RPMI8226 (cell line): Measurements from ENCODE around the gene SLC6A9.

Source experiments
- DNase-seq: peaks from one replicate; pipeline ENCODE4 v3.0.0-alpha.2; 2015

Gene SLC6A9

DNA sequence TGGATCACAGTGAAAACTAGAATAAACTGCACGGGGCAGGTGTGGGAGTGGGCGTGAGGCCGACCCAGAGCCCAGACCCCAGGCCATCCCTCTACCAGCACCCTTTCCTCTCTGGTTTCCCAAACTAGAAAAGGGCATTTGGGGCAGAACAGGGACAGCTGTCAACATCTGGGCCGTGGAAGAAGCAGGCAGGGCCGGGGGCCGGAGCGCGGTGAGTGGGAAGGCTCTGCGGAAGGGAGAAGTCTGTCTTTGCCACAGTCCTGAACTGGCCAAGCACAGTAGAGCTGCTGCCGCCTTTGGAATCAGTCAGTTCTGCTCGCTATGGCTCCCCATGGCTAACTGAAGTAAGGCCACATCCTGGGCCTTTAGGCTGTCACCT lies 33.3 kb downstream of the SLC6A9 start:
- DNase-seq: no peak

DNA sequence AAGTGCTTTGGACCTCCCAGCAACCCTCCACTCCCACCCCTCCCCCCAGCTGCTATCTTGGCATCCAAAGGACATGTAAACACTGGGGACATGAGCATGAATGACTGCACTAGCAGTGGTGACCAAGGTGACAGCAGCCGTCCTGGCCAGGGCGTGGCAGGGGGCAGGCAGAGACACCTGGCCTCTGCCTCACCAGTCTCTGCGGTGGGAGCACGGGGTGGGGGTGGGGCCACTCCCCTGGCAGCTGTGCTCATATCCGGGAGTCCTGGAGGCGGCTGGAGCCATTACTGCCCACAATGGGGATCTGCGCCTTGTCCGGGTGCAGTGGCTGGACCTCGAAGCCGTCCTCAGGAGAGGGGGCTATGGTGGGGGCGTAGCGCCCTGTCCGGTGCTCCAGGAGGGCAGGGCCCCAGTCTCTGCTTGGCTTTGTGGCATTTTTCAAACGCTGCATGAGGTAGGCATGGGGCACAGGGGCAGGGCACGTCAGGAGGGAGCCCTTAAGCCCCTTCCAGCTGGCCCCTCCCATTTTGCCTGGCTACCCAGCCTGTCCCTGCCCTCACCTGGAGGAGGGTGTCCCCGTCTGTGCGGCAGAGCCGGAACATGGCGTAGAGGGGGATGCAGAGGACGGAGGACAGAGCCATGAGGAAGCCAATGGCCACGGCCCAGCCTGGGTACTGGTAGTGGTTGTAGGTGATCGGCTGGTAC lies 33.8 kb downstream of the SLC6A9 start:
- peak; percentile 38 for DNase-seq

DNA sequence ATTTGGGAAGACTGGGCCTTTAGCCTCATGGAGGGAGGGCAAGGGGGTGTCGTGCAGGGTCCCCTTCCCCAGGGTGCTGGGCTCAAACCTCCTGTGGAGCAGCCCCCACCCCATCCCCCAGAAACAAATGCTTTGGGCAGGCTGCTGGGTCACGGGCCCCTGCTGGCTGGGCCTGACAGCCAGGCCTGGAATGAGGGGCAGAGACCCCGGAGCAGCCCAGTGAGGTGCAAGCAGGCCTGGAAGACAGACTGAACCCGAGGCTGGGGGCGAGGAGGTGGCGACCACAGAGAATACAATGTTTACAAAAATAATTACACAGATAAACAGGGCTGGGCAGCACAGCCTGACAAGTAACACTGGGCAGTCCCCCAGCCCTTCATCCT lies 34.5 kb downstream of the SLC6A9 start:
- DNase-seq: no peak

DNA sequence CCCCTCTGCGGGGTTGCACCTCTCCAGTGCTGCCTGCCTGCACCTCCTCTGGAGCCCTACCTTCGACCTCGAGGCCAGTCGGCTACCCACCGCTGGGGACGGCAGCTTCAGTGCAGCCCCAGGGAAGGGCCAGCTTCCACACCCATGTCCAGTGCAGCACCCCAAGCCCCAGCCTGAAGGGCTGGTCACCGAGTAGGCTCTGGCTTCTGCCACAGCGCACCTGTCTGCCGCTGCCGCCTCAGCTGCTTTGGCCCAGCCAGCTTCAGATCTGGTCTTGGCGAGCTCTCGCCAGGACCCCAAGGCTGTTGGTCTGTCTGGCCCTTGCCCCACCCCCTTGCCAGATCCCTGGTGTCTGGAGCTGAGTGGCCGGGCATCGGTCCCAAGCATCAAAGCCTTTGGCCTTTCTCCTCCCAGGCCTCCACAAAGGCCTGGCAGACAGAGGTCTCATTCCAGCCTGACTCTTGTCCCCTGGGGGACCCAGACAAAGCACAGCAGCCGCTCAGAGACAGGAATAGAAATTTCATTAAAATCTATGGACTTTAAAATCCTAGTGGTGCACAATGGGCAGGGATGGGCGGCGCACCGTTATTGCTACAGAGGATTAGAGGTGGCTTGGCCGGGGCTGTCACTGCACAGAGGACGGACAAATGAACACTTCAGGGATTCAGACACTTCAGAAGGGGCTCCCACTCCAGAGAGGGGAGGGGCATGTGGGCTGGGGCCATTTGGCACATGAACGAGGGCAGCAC lies 35.1 kb downstream of the SLC6A9 start:
- no peak for DNase-seq

DNA sequence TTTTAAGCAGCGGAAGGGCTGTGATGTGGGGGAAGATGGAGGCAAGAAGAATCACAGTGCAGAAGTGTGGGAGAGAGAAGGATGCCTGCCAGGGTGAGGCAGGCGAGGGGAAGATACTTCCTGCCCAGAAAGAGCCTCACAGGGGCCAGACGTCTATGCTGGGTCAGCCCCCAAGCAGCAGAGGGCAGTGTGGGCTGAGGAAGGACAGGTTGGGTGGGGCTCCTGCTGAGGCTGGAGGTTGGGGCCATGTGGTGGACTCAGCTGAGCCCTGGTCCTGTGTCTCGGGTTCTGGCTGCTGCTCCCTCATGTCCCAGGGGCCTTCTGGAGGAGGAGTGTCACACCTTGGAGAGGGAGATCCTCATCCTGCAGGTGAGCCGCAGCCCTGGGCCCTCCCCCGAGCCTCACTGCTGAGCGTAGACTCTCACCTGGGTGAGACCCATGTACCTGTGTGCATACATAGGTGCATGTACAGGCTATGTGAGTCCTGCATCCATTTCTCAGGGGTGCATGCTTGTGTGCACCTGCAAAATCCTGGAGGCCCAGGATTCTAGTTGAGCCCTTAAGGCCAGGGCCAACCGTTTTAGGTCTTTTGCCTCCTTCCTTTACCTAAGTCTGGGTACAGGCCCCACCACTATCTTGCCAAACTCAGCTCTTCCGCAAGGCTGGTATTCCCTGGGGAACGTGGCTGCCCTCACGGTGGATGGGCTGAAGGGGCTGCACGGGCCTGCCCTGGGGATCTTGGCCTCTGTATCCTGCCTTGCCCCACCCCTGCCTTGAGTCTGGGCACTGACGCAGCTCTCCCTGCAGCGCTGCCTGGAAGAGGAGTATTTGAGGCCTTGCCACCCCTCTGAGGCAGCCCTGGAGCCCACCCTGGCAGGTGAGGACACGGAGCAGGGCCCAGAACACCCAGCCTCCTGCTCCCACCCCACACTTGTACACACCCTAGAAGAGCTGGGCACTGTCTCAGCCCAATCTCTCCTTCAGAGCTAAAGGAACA lies 36.2 kb downstream of the SLC6A9 start:
- DNase-seq: peak; percentile 69

DNA sequence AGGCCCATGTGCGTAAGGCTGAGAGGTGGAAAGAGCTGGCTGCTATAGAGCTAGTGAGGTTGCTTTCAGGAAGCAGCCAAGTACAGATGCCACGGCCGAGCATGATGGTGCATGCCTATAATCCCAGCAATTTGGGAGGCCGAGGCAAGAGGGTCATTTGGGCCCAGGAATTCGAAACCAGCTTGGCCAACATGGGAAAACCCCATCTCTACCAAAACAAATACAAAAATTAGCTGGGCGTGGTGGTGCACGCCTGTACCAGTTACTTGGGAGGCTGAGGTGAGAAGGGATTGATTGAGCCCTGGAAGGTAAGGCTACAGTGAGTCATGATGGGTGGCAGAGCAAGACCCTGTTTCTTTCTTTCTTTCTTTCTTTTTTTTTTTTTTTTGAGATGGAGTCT lies 37.2 kb downstream of the SLC6A9 start:
- no peak for DNase-seq

DNA sequence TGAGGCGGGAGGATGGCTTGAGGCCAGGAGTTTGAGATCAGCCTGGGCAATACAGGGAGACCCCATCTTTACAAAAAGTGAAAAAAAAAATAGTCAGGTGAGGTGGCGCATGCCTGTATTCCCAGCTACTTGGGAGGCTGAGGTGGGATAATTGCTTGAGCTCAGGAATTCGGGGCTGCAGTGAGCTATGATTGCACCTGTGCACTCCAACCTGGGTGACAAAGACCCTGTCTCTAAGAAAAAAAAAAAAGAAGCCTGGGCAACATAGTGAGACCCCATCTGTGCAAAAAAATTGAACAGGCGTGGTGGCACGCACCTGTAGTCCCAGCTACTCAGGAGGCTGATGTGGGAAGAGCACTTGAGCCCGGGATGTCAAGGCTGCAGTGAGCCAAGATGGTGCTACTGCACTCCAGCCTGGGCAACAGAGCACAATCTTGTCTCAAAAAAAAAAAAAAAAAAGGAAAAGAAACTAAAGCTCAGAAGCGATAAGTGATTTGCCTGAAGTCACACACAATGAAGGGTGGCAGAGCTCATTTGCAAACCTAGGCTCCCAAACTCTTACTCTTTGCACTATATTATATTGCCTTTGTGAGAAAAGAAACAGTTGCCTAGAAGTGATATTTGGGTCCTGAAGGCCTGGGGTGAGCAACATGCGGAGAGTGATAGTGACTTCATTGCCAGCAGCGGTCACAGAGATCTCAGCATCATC lies 37.9 kb downstream of the SLC6A9 start:
- DNase-seq: no peak

DNA sequence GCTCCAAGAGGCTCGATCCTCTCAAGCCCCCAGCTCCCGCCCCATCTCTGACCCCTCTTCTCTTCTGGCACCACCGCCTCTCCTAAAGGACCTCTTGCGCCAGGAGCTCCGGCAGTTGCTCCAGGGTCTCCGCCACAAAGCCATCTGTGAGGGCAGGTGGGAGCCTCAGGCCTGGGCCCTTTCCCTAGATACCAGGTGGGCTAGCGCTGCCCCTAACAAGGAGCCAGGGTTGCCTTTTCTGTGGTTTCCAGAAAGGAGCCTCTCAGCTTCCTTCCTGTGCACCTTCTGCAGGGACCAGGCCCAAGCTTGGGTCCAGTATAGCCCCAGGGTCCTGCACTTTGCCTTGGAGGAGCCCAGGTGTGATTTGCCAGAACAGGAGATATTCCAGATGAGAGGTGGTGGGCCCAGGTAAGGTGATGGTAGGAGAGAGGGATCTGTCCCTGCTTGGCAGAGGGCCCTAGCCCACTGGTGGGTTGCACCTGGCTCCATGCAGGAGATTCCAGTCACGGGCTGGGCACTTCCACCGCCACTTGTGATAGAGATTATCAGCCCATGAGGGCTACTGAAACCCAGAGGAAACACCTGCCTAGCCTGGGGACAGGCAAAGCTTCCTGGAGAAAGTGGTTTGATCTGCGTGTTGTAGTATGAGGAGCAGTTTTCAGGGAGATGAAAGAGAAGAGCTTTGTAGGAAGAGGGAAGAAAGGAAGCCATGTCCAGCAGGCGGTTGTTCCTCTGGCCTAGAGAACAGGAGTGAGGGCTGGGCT lies 38.8 kb downstream of the SLC6A9 start:
- DNase-seq: peak; percentile 54

DNA sequence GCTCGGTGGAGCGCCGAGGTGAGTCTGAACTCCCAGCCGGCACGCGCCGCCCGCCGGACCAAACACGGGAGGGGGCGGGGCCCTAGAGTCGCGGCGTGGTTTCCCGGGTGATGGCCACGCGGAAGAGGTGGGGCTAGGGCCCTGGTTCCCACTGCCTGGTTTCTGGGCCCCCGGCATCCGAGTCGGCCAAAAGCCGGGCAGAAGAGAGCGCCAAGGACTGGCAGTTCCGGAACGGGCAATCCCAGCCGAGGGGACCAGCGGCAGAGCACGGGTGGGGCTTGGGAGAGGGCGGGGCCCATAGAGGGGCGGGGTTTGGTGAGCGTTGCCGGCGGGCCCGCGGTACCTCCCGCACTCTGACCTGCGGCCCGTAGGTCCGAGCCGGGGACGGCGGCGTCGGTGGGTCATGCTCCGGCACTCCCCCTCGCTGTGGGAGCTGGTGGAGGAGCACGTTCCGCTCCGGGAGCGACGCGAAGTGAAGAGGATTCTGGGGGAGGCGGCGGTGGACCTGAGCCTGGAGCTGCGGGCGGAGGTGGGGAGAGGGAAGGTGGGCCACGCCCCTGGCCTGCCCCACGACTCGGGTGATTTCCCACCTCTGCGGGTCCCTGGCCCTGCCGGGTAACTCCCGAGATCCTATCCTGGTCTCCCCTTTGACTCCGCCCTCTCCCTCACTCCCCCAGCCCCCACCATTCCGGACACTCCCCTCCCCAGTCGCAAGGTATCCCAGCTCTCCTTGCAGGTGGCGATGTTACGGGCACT lies 39.6 kb downstream of the SLC6A9 start, which contains the start of gene CCDC24:
Gene CCDC24 (plus strand): TSS at position 124 of the 756 bp plus-strand sequence. CDS start 280 bp downstream, at position 404.
- peak; percentile 91 for DNase-seq

DNA sequence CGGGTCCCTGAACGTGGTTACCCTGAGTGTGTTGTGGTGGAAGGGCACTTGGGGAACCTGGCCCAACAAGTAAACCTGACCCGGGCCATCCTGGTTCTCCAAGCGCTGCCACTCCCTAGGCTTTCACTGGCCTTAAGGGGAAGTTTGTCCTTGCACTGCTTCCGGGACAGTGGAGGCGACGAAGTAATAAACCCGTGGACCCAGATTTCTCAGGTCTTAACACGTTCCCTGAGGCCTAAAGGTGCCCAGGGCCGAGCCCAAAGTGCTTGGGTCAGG lies 40.1 kb downstream of the SLC6A9 start:
- no peak for DNase-seq

DNA sequence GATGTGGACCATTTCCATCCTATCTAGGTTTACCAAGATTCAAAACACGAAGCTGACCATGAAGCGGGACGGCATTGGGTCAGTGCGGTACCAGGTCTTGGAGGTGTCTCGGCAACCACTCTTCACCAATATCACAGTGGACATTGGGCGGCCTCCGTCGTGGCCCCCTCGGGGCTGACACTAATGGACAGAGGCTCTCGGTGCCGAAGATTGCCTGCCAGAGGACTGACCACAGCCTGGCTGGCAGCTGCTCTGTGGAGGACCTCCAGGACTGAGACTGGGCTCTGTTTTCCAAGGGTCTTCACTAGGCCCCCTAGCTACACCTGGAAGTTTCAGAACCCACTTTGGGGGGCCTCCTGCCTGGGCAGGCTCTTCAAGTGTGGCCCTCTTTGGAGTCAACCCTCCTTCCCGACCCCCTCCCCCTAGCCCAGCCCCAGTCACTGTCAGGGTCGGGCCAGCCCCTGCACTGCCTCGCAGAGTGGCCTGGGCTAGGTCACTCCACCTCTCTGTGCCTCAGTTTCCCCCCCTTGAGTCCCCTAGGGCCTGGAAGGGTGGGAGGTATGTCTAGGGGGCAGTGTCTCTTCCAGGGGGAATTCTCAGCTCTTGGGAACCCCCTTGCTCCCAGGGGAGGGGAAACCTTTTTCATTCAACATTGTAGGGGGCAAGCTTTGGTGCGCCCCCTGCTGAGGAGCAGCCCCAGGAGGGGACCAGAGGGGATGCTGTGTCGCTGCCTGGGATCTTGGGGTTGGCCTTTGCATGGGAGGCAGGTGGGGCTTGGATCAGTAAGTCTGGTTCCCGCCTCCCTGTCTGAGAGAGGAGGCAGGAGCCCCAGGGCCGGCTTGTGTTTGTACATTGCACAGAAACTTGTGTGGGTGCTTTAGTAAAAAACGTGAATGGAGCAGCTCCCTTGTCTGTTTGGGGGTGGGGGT lies 40.7 kb downstream of the SLC6A9 start:
- DNase-seq: peak; percentile 18

DNA sequence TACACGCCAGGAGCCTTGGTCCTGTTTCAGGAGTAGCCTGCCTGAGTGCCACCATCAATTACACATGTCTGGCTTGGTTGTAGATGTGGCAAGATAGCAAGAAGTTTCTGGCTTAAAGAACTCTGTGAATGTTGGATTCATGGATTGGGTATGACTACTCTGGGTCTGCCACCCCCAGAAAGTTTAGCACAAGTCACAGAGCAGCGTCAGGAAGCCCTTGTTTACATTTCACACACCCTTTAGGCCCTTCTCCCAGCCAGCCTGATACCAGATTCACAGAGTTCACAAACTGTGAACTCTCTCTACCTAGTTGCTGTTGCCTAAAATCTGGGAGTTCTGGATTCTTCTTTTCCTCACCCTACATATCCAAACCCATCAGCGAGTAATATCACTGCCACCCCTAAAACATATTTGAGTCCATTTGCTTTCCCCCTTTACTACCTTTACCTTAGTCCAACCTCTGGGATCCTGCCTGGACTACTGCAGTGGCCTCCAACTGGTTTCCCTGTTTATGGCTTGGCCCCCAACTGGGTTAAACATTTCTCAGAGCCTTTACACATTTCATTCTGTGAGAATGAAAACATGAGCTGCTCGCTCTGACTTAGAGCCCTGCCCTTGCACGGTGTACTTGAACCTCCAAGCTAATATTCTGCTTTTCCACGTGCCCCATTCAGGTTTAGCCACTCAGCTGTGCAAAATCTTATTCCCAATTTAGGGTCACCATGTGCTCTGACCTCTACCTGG lies 43.9 kb downstream of the SLC6A9 start:
- DNase-seq: no peak

DNA sequence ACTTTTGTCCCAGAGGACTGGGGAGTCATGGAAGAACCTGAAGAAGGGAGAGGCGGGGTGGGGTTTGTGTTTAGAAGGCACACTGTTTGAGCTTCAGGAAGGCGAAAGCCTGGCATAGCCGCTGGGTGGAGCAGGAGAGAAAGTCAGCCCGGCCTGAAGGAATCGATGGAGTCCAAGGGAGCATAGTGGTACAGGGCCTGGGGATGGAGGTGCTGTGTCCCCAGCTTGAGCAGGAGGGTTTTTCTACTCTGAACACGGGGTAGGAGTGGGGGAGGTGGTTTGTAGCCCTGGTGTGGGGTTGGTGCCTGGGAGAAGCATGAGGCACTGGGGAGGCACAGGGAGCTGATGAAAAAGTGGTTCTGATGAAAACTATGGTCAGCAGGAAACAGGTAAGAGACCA lies 44.5 kb downstream of the SLC6A9 start:
- DNase-seq: no peak

DNA sequence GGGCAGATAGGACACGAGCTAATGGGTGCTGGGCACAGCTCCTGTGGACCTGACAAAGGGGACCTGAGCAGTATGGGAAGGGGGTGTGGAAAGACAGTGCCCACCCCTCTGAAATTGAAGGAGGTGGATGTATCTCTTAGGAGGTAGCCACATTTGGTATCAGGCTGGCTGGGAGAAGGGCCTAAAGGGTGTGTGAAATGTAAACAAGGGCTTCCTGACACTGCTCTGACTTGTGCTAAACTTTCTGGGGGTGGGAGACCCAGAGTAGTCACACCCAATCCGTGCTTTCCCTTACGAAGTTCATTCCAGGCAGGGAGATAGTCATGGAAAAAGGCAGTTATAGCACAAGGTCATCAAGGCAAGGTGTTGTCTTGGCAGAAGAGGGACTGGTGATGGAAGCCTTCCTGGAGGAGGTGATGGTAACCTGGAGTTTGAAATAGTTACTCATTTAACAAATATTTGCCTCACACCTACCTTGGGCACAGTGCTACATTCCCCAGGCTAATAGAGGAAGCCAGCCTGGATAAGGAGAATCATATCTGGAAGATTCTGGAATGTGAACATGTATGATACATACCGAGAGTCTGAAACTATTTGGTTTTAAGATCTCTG lies 45.2 kb downstream of the SLC6A9 start:
- DNase-seq: no peak

DNA sequence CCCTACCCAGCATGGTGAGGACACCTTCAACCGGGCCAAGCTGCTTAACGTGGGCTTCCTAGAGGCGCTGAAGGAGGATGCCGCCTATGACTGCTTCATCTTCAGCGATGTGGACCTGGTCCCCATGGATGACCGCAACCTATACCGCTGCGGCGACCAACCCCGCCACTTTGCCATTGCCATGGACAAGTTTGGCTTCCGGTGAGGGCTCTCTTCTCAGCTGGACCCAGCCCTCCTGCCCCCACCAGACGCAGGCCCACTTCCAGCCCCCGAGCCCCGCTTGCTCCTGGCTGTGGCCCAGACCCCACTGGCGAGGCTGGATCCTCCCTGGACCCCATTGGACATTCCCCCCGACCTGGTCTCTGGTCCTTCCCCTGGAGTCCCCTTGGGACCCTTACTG lies 46.4 kb downstream of the SLC6A9 start:
- DNase-seq: no peak

DNA sequence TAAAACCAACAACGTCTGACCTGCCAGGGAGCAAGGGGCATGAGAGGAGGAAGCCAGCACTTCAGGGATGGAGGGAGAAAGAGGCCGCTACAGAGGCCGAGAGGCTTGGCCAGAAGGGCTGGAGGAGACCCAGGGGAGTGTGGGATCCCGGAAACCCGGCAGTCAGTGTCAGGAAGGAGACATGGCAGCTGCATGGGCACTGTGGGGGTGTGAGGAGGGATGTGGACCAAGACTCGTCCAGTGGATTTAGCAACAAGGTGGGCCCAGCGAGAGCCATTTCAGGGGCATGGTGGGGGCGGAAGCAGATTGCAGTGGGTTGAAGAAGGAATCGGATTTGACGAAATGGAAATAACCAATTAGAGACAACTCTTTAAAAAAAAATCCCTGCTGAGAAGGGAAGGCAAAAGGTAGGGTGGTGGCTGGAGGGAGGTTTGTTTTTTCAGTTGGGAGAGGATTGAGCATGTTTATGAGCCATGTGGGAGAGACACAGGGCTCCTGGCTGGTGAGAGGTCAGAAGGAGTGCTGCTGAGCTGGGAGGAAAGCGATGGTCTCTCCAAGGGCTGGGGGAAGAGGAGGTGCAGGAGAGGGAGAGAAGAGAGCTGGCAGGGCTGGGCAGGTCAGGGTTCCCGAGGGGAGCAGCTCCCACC lies 47.9 kb downstream of the SLC6A9 start:
- DNase-seq: no peak

DNA sequence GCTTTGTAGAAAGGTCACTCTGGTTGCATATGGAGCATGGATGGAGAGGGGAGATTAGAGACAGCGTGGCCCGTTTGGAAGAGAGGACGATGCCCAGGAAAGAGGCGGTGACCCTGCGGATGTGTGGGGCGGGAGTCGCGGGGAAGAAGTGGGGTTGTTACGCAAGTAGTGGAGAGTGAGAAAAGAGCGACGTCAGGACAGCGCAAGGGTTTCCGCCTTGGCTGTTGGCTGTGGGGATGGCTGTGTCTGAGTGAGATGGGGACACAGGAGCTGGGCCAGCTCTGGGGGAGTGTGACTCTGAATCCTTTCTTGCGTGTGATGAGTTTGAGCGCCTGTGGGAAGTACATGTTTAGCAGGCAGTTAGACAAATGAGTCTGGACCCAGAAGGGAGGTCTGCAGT lies 48.5 kb downstream of the SLC6A9 start:
- DNase-seq: no peak

DNA sequence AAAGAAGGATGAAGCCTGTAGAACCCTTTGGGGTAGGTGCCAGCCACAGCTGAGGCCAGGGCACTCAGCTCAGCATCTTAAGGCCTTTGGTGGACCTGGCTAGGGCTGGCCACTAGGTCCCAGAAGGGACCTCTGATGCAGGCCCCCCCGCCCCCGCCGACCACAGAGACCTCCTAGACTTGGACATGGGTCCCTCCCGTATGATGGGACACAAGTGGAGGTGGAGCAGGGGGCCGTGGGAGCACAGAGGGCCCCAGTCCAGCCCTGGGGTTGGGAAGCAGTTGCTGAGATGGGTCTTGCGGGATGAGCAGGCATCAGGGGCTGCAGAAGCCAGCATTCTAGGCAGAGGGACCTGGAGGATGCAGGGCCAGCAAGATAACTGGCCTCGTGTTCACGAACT lies 49.0 kb downstream of the SLC6A9 start:
- no peak for DNase-seq
